Fibroblast of mammary gland (primary cell): Measurements from ENCODE around the gene NAGPA.
A peak's percentile ranks its signal among the peaks of the same experiment; 100 is the strongest.

Experiments used
- DNase-seq: peaks from one replicate; pipeline ENCODE4 v3.0.0-alpha.2; 2010; ENCODE audit warnings: low read depth
- H3K4me3 ChIP-seq: 2 replicates; pipeline ENCODE4 v1.5.1; 2011; ENCODE audit warnings: low read depth, mild to moderate bottlenecking, low read length, moderate library complexity; ENCODE audit not compliant: control insufficient read depth
- TF ChIP-seq, protein P1 (sequence below): conservative IDR thresholded peaks from 2 replicates; pipeline ENCODE4 v1.5.1; 2011; ENCODE audit warnings: low read depth, low read length, inconsistent platforms; ENCODE audit not compliant: control insufficient read depth, insufficient read depth

NAGPA gene

DNA sequence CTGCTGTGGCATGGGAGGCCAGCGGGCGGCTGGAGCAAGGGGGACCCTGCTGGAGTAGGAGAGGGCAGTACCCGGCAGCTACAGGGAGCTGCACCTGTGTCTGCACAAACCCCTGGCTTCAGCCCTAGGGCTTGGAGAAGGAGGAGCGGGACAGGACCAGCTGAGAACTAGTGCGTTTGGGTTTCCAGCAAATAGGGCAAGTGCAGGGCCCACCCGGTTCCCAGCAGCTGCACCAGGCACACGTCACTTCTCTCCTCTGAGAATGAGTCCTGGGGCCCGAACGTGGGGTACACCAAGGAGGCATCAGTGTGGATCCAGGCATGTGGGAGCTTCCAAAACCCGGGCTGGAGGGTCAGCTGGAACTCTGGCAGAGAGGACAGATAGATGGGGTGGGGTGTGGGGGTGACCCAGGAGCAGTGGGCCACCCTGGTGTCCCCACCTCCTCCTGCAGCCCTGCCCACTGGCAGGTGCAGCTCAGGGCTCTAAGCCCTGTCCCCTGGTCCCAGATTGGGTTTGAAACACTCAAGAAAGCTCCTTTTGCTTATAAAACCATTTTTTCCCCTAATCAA, 26.4 kb upstream of the NAGPA start:
- H3K4me3 ChIP-seq: no peak overlapping the region
- TF ChIP-seq, protein P1, sequence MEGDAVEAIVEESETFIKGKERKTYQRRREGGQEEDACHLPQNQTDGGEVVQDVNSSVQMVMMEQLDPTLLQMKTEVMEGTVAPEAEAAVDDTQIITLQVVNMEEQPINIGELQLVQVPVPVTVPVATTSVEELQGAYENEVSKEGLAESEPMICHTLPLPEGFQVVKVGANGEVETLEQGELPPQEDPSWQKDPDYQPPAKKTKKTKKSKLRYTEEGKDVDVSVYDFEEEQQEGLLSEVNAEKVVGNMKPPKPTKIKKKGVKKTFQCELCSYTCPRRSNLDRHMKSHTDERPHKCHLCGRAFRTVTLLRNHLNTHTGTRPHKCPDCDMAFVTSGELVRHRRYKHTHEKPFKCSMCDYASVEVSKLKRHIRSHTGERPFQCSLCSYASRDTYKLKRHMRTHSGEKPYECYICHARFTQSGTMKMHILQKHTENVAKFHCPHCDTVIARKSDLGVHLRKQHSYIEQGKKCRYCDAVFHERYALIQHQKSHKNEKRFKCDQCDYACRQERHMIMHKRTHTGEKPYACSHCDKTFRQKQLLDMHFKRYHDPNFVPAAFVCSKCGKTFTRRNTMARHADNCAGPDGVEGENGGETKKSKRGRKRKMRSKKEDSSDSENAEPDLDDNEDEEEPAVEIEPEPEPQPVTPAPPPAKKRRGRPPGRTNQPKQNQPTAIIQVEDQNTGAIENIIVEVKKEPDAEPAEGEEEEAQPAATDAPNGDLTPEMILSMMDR: no peak
- DNase-seq: no peak

DNA sequence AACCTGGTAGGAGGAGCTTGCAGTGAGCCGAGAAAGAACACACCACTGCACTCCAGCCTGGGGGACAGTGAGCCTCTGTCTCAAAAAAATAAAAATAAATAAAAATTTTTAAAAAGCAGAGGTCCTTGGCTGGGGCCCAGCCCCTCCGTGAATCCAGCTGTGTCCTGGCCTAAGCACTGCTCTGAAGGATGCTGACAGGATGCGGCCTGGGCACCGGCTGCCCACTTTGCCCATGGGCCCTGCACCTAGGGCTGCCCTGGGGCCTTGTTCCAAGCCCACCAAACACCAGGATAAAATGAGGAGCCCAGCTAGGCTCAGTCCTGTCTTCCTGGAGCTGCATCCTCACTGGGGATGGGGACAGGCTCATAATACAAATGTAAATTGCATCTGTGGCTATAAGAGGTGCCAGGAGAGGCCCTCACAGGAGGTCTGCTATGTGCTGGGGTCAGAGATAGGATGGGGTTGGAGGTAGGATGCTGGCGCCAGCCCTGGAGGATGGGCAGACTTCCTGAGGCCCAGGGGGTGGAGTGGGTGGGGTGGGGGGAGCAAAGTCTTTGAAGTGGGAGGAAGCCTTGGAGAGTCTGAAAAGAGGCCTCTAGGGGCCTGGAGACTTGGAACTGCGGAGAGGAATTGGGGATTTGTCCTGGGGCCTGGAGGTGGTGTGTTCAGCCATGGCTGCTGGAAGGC, 25.8 kb upstream of the NAGPA start:
- H3K4me3 ChIP-seq: no peak overlapping the region
- TF ChIP-seq, protein P1: no peak
- no peak for DNase-seq

DNA sequence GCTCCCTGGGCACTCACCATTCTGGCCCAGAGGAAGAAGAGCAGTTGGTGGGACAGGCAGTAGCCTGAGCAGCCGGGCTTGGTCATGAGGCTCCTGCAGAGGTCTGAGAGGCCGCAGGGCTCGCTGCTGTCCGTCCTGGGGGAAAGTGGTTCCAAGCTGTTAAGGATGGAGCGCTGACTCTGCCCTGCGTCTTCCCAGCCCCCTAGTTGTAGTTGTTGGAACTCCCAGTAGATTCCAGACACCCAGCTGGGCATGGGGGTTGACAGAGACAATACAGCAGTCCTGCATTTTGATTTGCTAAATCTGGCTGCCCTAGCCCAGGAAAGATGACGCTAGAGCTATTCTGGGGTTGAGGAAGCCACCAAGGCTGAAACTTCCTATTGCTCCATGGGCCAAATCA, 24.7 kb upstream of the NAGPA start:
- H3K4me3 ChIP-seq: no peak overlapping the region
- TF ChIP-seq, protein P1: no peak
- DNase-seq: no peak

DNA sequence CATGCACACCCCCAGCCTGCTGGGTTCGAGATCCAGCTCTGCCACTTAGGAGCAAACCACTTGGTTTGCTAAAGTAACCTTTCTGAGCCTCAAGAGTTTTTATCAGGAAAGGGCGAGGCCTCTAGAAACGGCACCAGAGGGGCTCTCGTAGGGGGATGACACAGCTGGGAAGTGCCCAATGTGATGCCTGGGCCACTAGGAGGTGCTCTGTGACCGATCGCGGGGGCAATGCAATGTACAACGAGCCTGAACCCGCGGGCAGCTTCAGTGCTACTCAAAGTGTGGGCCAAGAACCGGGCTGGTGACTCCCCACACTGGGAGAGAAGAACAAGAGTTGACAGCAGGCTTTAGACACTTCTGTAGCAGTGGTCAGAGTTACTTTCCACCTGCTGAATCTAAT, 22.6 kb upstream of the NAGPA start:
- H3K4me3 ChIP-seq: no peak overlapping the region
- TF ChIP-seq, protein P1: peak; percentile 46
- peak; percentile 27 for DNase-seq

DNA sequence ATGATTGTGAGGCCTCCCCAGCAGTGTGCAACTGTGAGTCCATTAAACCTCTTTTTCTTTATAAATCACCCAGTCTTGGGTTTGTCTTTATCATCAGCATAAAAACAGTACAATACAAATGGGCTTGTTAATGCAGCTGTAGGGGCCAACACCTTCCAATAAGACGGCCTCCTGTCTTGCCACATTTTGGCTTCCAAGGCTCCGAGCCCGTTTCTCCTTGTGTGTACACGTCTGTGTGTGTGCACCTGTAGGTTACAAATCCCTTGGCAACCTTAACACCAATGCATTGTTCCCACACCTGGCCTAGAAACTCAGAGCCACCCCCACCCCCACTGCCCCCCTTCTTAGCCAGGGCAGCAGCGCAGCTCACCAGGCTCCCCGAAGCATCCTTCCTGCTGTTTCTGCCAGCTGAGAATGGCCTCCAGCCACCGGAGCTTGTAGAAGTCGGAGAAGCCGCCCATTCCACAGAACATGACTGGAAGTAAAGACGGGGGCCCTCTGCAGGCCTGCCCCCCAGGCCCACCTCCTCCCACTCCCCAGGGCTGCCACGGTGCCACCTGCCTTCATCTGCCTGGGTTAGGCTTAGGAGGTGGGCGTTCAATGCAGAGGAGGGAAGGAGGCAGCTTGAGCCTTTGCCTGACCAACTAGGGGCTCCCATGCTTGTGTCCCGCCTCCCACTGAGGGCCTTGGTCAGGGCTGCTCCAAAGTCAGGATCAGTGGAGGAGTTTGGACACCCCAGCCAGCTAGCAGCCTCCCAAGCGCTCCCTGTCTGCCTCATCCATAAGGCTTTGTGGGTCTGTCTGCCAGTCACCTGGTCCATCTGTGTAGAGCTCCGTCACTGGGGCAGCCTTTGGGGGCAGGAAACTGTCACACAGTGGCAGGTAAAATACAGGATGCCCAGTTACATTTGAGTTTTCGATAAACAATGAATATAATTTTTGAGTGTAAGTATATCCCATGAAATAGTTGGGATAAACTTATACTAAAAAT, 21.4 kb upstream of the NAGPA start:
- TF ChIP-seq, protein P1: no peak
- DNase-seq: no peak
- H3K4me3 ChIP-seq: no peak overlapping the region

DNA sequence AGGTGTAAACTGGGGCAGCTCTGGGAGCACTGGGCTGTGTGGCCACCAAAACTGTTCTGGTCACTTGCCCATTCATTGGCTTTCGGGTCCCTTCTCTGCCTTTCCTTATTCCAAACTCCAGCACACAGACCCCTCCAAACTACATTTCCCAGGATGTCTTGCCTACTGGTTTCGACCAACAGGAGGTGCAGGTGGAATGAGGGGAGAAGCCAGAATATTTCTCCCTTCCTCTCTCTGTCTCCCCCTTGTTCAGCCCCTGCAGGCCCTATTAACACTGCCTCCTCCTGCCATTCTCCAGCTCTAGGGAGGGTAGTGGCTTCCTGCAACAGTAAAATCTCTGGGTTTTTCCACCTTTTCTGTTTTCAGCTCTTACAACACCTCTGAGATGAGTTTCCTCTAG, 13.2 kb upstream of the NAGPA start:
- TF ChIP-seq, protein P1: no peak
- H3K4me3 ChIP-seq: no peak overlapping the region
- no peak for DNase-seq
